T-helper 1 cell treated with Interleukin-12 subunit alpha and Interleukin-12 subunit beta and Interleukin-4 antibody, amounts not matched to agents 30 μg/mL and 1 μg/mL, for 36 hours (primary cell): ENCODE results near the gene LAMA2.

ENCODE experiments used
- H3K27ac Mint-ChIP-seq: one replicate; pipeline ENCODE4 v1.8.0; 2021; ENCODE audit warnings: mild to moderate bottlenecking, mixed read lengths
- H3K27me3 Mint-ChIP-seq: one replicate; pipeline ENCODE4 v1.8.0; 2021; ENCODE audit warnings: low read depth, mixed read lengths
- H3K36me3 Mint-ChIP-seq: one replicate; pipeline ENCODE4 v1.8.0; 2021; ENCODE audit warnings: low read depth, mixed read lengths
- H3K4me1 Mint-ChIP-seq: one replicate; pipeline ENCODE4 v1.8.0; 2021; ENCODE audit warnings: low read depth, mixed read lengths
- H3K4me3 Mint-ChIP-seq: one replicate; pipeline ENCODE4 v1.8.0; 2021; ENCODE audit warnings: mild to moderate bottlenecking, moderate library complexity, mixed read lengths
- H3K9me3 Mint-ChIP-seq: one replicate; pipeline ENCODE4 v1.8.0; 2021; ENCODE audit warnings: mixed read lengths

The LAMA2 gene

GRCh38 chr6:129257196-129257595 is 374.3 kb downstream of the LAMA2 start:
- Mint-ChIP-seq H3K27ac (no peak overlapping the region), H3K36me3 (no peaks in the 10 kb centered on the region), H3K9me3 (no peaks in the 10 kb centered on the region), H3K4me3 (no peak overlapping the region), H3K4me1 (peaks cover 4% of the 10 kb centered on the region), H3K27me3 (peaks cover 27% of the 10 kb centered on the region)

DNA sequence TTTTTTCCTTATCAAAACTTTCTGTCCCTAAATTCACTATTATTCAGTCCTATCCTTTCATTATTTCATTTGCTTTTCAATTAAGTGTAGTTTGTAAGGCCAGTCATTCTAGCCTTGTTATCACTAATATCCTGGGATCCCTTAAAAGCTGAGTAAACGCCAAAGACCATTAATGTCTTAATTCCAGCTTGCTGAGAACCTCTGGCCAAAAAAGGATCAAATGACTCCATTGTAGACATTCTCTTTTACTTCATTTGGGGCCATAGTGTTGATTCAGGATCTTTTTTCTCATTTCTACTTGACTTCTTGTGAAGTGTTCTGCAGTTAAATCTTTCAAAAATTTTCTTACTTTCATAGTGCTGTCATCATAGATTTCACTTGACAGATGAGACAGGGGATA is 379.7 kb downstream of the LAMA2 start:
- Mint-ChIP-seq H3K4me3 (no peak overlapping the region), H3K36me3 (no peaks in the 10 kb centered on the region), H3K9me3 (no peaks in the 10 kb centered on the region), H3K4me1 (no peaks in the 10 kb centered on the region), H3K27ac (no peak overlapping the region), H3K27me3 (peaks cover 6% of the 10 kb centered on the region)

GRCh38 chr6:129263176-129263575 is 380.2 kb downstream of the LAMA2 start:
- no peak overlapping the region for H3K4me3 Mint-ChIP-seq
- no peak overlapping the region for H3K27ac Mint-ChIP-seq

GRCh38 chr6:129264480-129265045 is 381.6 kb downstream of the LAMA2 start:
- Mint-ChIP-seq H3K27me3 (peaks cover 9% of the 10 kb centered on the region), H3K4me3 (no peak overlapping the region), H3K27ac (no peak overlapping the region), H3K4me1 (no peaks in the 10 kb centered on the region), H3K9me3 (no peaks in the 10 kb centered on the region), H3K36me3 (no peaks in the 10 kb centered on the region)

More at GRCh38 chr6:129263176-129263575, 380.2 kb downstream of the LAMA2 start:
- Mint-ChIP-seq H3K9me3 (no peaks in the 10 kb centered on the region), H3K36me3 (no peaks in the 10 kb centered on the region), H3K27me3 (peaks cover 8% of the 10 kb centered on the region), H3K4me1 (no peaks in the 10 kb centered on the region)

DNA sequence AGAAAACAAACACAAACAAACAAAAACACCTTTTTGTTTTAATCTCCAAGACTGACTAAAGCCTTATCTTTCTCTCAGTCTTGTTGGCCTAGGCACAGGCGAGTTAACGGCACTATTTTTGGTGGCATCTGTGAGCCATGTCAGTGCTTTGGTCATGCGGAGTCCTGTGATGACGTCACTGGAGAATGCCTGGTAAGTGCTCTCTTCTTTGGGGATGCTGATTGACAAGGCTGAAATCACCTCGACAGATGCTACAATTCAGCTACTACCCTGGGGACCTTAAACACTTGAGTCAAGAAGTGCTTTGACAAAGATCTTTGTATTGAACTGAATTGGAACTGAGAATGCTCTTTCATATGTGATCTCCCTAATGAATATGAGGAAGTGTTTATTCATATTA is 384.1 kb downstream of the LAMA2 start:
- H3K4me1 Mint-ChIP-seq, result no peaks in the 10 kb centered on the region
- H3K4me3 Mint-ChIP-seq, result no peak overlapping the region
- no peaks in the 10 kb centered on the region for H3K36me3 Mint-ChIP-seq
- H3K27me3 Mint-ChIP-seq, result peaks cover 18% of the 10 kb centered on the region
- H3K27ac Mint-ChIP-seq, result no peak overlapping the region
- H3K9me3 Mint-ChIP-seq, result no peaks in the 10 kb centered on the region

- peaks cover 18% of the 10 kb centered on the region for H3K27me3 Mint-ChIP-seq
- no peak overlapping the region for H3K27ac Mint-ChIP-seq
- H3K9me3 Mint-ChIP-seq, result no peaks in the 10 kb centered on the region
- no peaks in the 10 kb centered on the region for H3K36me3 Mint-ChIP-seq
- no peak overlapping the region for H3K4me3 Mint-ChIP-seq
- no peaks in the 10 kb centered on the region for H3K4me1 Mint-ChIP-seq
Observed at GRCh38 chr6:129269076-129269475, 386.1 kb downstream of the LAMA2 start.

DNA sequence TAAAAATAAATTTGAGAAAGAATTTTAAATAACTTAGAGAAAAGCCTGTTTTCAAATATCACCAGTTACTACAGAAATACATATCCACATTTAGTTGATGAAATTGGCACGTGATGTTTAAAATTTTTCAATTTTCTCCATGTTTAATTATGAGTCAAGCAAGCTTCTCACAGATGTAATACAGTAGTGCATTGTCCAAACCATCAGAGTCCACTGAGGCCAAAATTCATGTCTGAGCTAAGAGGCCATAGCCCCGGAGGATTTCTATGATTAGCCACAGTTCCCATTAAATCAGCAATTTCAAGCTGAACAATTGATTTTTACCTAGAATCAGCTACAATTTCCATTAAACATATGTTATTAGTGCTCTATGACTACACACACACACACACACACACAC is 387.0 kb downstream of the LAMA2 start:
- Mint-ChIP-seq H3K27ac (no peak overlapping the region), H3K4me1 (no peaks in the 10 kb centered on the region), H3K36me3 (no peaks in the 10 kb centered on the region), H3K9me3 (no peaks in the 10 kb centered on the region), H3K27me3 (peaks cover 18% of the 10 kb centered on the region), H3K4me3 (no peak overlapping the region)

DNA sequence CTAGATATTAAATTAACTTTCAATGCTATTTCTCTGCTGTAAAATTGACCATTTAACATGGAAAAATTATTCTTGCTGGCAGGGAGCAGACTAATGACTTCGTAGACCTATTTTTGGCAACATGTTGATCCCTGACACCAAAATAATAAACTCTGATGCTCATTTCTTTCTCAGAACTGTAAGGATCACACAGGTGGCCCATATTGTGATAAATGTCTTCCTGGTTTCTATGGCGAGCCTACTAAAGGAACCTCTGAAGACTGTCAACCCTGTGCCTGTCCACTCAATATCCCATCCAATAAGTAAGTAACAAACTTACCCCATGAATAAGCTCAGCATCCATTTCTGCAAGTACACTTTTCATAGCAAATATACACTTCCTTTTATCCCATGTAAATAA is 387.5 kb downstream of the LAMA2 start:
- no peak overlapping the region for H3K27ac Mint-ChIP-seq
- no peaks in the 10 kb centered on the region for H3K36me3 Mint-ChIP-seq
- H3K9me3 Mint-ChIP-seq, result no peaks in the 10 kb centered on the region
- H3K4me1 Mint-ChIP-seq, result no peaks in the 10 kb centered on the region
- no peak overlapping the region for H3K4me3 Mint-ChIP-seq
- H3K27me3 Mint-ChIP-seq, result peaks cover 18% of the 10 kb centered on the region

DNA sequence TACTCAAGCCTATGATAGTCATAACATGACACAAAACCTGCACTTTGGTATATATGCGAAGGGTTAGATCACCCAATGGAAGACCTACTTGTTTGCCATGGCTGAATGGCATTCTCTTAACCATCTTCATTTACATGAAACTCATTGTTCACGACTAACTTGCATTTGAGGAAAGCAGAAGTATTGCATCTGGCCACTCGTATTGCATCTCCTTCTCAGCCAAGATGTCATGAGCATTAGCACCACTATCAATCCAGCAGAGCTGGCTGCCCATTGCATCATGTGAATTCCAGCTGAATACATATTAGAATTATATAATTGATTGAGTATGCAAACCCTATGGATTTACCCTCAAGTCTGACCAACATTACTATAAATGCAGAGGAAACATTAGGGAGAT is 390.2 kb downstream of the LAMA2 start:
- Mint-ChIP-seq H3K4me3 (no peak overlapping the region), H3K9me3 (no peaks in the 10 kb centered on the region), H3K36me3 (no peaks in the 10 kb centered on the region), H3K27ac (no peak overlapping the region), H3K27me3 (peaks cover 18% of the 10 kb centered on the region), H3K4me1 (no peaks in the 10 kb centered on the region)

DNA sequence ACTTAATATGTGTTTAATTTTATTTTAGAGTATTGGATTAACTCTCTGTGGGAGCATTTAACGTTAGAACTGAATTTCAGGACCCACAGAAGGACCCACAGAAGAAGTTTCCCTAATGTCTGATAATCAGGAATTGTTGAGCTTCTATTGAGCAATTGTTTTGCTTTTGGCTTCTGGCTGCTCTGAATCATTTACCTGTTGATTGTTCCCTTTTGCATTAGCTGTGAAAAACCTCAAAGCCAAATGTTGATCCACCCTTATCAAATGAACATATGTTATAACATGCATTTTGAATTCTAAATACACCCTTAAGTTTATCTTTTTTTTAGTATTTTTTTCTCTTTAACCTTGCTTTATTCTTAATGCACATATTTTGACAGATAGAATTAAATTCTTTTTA is 393.5 kb downstream of the LAMA2 start:
- Mint-ChIP-seq H3K4me1 (peaks cover 17% of the 10 kb centered on the region), H3K27me3 (peaks cover 8% of the 10 kb centered on the region), H3K9me3 (no peaks in the 10 kb centered on the region), H3K27ac (no peak overlapping the region), H3K36me3 (no peaks in the 10 kb centered on the region), H3K4me3 (no peak overlapping the region)

- Mint-ChIP-seq H3K4me3 (no peak overlapping the region), H3K4me1 (peaks cover 17% of the 10 kb centered on the region), H3K36me3 (no peaks in the 10 kb centered on the region), H3K27me3 (peaks cover 8% of the 10 kb centered on the region), H3K9me3 (no peaks in the 10 kb centered on the region), H3K27ac (no peak overlapping the region)
Observed at GRCh38 chr6:129276986-129277385, 394.0 kb downstream of the LAMA2 start.

DNA sequence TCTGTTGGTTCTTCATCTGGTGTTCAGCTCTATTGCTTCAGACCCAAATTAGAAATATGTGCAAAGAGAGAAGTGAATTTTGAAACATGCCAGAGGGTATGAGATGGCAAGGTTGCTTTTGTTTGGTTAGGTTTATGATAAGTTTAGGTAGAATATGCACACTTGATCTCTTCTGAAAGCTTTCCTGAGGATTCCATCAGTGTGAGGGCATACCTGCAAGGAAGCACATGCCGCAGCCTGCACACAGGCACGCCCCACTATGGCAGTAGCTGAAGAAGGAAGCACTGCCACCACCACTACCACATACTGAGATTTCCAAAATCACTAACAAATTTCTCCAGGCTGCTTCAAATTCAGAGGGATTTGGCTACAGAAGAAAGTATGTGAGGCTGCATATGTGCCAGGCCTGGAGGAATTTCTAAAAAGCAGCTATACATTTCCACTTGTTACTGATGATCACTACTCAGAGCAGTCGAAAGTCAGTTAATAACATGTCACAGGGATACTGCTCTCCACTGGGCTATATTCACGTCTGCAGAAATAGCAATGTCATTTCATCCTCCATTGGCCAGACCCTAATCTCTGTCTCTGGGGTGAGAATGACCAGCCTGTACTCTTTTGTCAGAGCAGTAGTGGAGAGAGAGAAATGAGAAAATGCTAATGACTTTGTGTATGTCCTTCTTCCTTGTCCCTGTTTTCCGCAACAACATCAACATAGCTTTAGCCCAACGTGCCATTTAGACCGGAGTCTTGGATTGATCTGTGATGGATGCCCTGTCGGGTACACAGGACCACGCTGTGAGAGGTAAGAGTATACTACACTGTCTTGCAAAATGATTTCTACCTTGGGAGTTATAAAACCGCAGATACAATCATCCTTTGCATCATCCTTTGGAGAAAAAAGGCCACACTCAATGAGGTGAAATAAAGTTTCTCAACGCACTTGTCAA is 396.7 kb downstream of the LAMA2 start:
- Mint-ChIP-seq H3K27me3 (peaks cover 8% of the 10 kb centered on the region), H3K27ac (no peak overlapping the region), H3K36me3 (peaks cover 2% of the 10 kb centered on the region), H3K4me3 (no peak overlapping the region), H3K4me1 (peaks cover 22% of the 10 kb centered on the region), H3K9me3 (no peaks in the 10 kb centered on the region)

GRCh38 chr6:129280293-129280644 is 397.3 kb downstream of the LAMA2 start:
- H3K27me3 Mint-ChIP-seq, result peaks cover 8% of the 10 kb centered on the region
- peaks cover 23% of the 10 kb centered on the region for H3K4me1 Mint-ChIP-seq
- peaks cover 2% of the 10 kb centered on the region for H3K36me3 Mint-ChIP-seq
- H3K9me3 Mint-ChIP-seq, result no peaks in the 10 kb centered on the region
- no peak overlapping the region for H3K27ac Mint-ChIP-seq
- no peak overlapping the region for H3K4me3 Mint-ChIP-seq

DNA sequence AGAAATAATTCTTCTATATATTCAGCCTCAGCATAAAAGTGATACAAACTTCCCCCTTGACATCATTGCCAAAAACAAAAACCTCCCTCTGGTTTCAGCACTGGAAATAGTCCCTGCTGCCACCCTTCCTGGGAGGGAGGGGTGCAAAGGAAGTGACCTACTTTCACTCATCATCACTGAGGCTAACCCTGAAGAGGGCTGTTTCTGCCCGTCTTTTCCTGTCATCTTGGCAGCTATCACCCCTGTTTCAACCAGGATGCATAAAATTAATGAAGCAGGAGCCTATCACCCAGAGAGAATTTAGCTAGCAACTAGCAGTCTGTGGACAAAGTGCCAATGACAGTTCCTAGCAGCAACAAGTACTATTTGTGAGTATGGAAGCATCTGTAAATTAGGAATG is 397.8 kb downstream of the LAMA2 start:
- Mint-ChIP-seq H3K27ac (peak overlapping the region; percentile 38), H3K9me3 (no peaks in the 10 kb centered on the region), H3K27me3 (peaks cover 8% of the 10 kb centered on the region), H3K4me1 (peaks cover 23% of the 10 kb centered on the region), H3K36me3 (peaks cover 2% of the 10 kb centered on the region), H3K4me3 (peak overlapping the region; percentile 60)

- Mint-ChIP-seq H3K9me3 (no peaks in the 10 kb centered on the region), H3K27ac (peak overlapping the region; percentile 27), H3K36me3 (peaks cover 2% of the 10 kb centered on the region), H3K4me1 (peaks cover 23% of the 10 kb centered on the region), H3K27me3 (peaks cover 5% of the 10 kb centered on the region), H3K4me3 (no peak overlapping the region)
Observed at GRCh38 chr6:129281168-129281796, 398.3 kb downstream of the LAMA2 start.
